ENCODE results near the gene DHCR7. TPM values are rescaled to one million over a fixed set of nuclear protein-coding genes. Genes with fewer than 3 reads are reported as not detected.

DHCR7 gene
- polyA plus RNA-seq, 2 of the 4 experiments (the other 2 are of a cell fraction) = 44.2 to 82.2 TPM

GRCh38 chr11:71430166-71430565 lies 18.0 kb downstream of the DHCR7 start:
- Histone ChIP-seq H3K9me3 (no peaks in the 10 kb centered on the region), H3K4me3 (no peak overlapping the region), H3K27ac (no peak overlapping the region), H3K4me2 (no peak overlapping the region), H3K4me1 (peaks cover 7% of the 10 kb centered on the region; the same call in 2 of the 3 replicates)
- ChIA-PET CTCF (interaction anchor here (0.8 to 2.2 kb wide), 3 partner anchors 9 to 17 kb away, joined by 3 to 15 read pairs (median 3); no protein-coding TSS in a partner anchor), POLR2A (no interaction called here)
- FAIRE-seq = no peak
- no peak for DNase-seq (ENCODE audit: low read depth in 1 of 2, low spot score in 1 of 2)
- WGBS (ENCODE audit: missing lambda C conversion rate) = 86% methylated on average over 9 of the region's 9 CpGs
- TF ChIP-seq HOXA7 (CRISPR knock-in tag; IDR thresholded peaks at IDR 0.05) = no peak
- TF ChIP-seq REST (IDR thresholded peaks at IDR 0.05) = no peak
- no peak for TF ChIP-seq RCOR1 (IDR thresholded peaks at IDR 0.05; ENCODE audit: low read depth, low read length)
- no peak for TF ChIP-seq TFCP2L1 (CRISPR knock-in tag; IDR thresholded peaks at IDR 0.05)
- TF ChIP-seq E2F6 (IDR thresholded peaks at IDR 0.05; ENCODE audit: borderline replicate concordance, low read depth) = no peak
- no peak for TF ChIP-seq POLR2AphosphoS2 (conservative IDR thresholded peaks at IDR 0.05; ENCODE audit: low read length)
- no peak for TF ChIP-seq JUN (IDR thresholded peaks at IDR 0.05)
- no peak for ATAC-seq

- no peak for TF ChIP-seq ESRRA (IDR thresholded peaks at IDR 0.05; ENCODE audit: borderline replicate concordance, low read length)
- ATAC-seq (no peak), DNase-seq (ENCODE audit: low read depth in 1 of 2, low spot score in 1 of 2) (no peak), FAIRE-seq (no peak)
- Histone ChIP-seq H3K9me3 (no peaks in the 10 kb centered on the region), H3K4me3 (no peak overlapping the region), H3K27ac (no peak overlapping the region), H3K4me2 (no peak overlapping the region), H3K4me1 (peaks cover 7% of the 10 kb centered on the region; the same call in 2 of the 3 replicates)
- ChIA-PET CTCF (interaction anchor here (0.8 to 2.2 kb wide), 3 partner anchors 9 to 18 kb away, joined by 3 to 15 read pairs (median 3); no protein-coding TSS in a partner anchor), POLR2A (no interaction called here)
- WGBS (ENCODE audit: missing lambda C conversion rate) = 86% methylated on average over 6 of the region's 6 CpGs
Measured at GRCh38 chr11:71429701-71430100, 18.5 kb downstream of the DHCR7 start.

- ChIA-PET CTCF (interaction anchor here (1.4 kb wide), 1 partner anchor 19 kb away, joined by 3 read pairs; no protein-coding TSS in a partner anchor), POLR2A (no interaction called here)
- TF ChIP-seq HMGXB4 (CRISPR knock-in tag; IDR thresholded peaks at IDR 0.05; ENCODE audit: borderline replicate concordance) = no peak
- no peak for TF ChIP-seq RARB (CRISPR knock-in tag; IDR thresholded peaks at IDR 0.05)
- no peak for TF ChIP-seq RAD21 (conservative IDR thresholded peaks at IDR 0.05 in 1 of 2, IDR thresholded peaks at IDR 0.05 in 1 of 2)
- TF ChIP-seq NFE2L2 (conservative IDR thresholded peaks at IDR 0.05; ENCODE audit: low read length) = no peak
- TF ChIP-seq HDAC2 (IDR thresholded peaks at IDR 0.05) = no peak
- TF ChIP-seq RFX5 (IDR thresholded peaks at IDR 0.05) = no peak
- TF ChIP-seq JUN (IDR thresholded peaks at IDR 0.05) = no peak
- TF ChIP-seq USF2 (IDR thresholded peaks at IDR 0.05) = no peak
- TF ChIP-seq RNF2 (IDR thresholded peaks at IDR 0.05; ENCODE audit: borderline replicate concordance, low read depth) = no peak
- TF ChIP-seq MAFK (IDR thresholded peaks at IDR 0.05; ENCODE audit: partially characterized antibody) = no peak
- no peak for TF ChIP-seq MYC (IDR thresholded peaks at IDR 0.05; ENCODE audit: borderline replicate concordance, low read length)
- TF ChIP-seq FOSL2 (IDR thresholded peaks at IDR 0.05) = no peak
- TF ChIP-seq FOSL2 (CRISPR knock-in tag; IDR thresholded peaks at IDR 0.05) = no peak
- no peak for TF ChIP-seq HOXB5 (CRISPR knock-in tag; IDR thresholded peaks at IDR 0.05)
- no peak for TF ChIP-seq CEBPB (IDR thresholded peaks at IDR 0.05)
- no peak for TF ChIP-seq PHF8 (IDR thresholded peaks at IDR 0.05; ENCODE audit: borderline replicate concordance, low read depth)
- no peak for TF ChIP-seq FOSB (CRISPR knock-in tag; IDR thresholded peaks at IDR 0.05)
- H3K4me3 ChIP-seq = no peak overlapping the region
- FAIRE-seq = no peak
- no peaks in the 10 kb centered on the region for H3K9me3 ChIP-seq
- ATAC-seq = no peak
- 66% methylated on average over 7 of the region's 7 CpGs for WGBS (ENCODE audit: missing lambda C conversion rate)
- no peak overlapping the region for H3K4me2 ChIP-seq
- DNase-seq (ENCODE audit: low read depth in 1 of 2, low spot score in 1 of 2) = no peak
- peaks cover 7% of the 10 kb centered on the region; the same call in 2 of the 3 replicates for H3K4me1 ChIP-seq
- no peak overlapping the region for H3K27ac ChIP-seq
Measured at GRCh38 chr11:71428861-71429435, 19.2 kb downstream of the DHCR7 start.
